Endodermal cell (in vitro differentiated cells): ENCODE measurements around the gene GNA12. TPM values are rescaled to one million over a fixed set of nuclear protein-coding genes. Genes with fewer than 3 reads are reported as not detected.

ENCODE experiments used
- DNase-seq: peaks from one replicate; pipeline ENCODE4 v3.0.0-alpha.2; 2017
- H3K27ac ChIP-seq: 2 replicates; pipeline ENCODE4 v1.5.1; 2013; ENCODE audit warnings: mild to moderate bottlenecking, low read depth, low read length, moderate library complexity
- H3K27me3 ChIP-seq: 2 replicates; pipeline ENCODE4 v1.6.1; 2013; ENCODE audit warnings: mild to moderate bottlenecking, low read length, moderate library complexity; ENCODE audit not compliant: insufficient read depth, control insufficient read depth, poor library complexity, severe bottlenecking
- H3K36me3 ChIP-seq: 2 replicates; pipeline ENCODE4 v1.7.0; 2013; ENCODE audit warnings: mild to moderate bottlenecking, low read length, moderate library complexity; ENCODE audit not compliant: control insufficient read depth, insufficient read depth
- H3K4me1 ChIP-seq: one replicate; pipeline ENCODE4 v1.7.0; 2013; ENCODE audit warnings: low read length; ENCODE audit not compliant: control insufficient read depth, insufficient read depth
- H3K4me3 ChIP-seq: 2 replicates; pipeline ENCODE4 v1.5.1; 2013; ENCODE audit warnings: mild to moderate bottlenecking, low read length, moderate library complexity
- H3K9ac ChIP-seq: 2 replicates; pipeline ENCODE4 v1.6.1; 2013; ENCODE audit warnings: mild to moderate bottlenecking, low read length, moderate library complexity; ENCODE audit not compliant: poor library complexity, severe bottlenecking; ENCODE audit errors: extremely low read depth
- H3K9me3 ChIP-seq: 2 replicates; pipeline ENCODE4 v1.6.1; 2013; ENCODE audit warnings: mild to moderate bottlenecking, low read length, moderate library complexity; ENCODE audit not compliant: control insufficient read depth
- H3K27ac Mint-ChIP-seq: 2 replicates; pipeline ENCODE4 v1.8.0; 2020; ENCODE audit warnings: mixed read lengths
- H3K27me3 Mint-ChIP-seq: 2 replicates; pipeline ENCODE4 v1.8.0; 2021; ENCODE audit warnings: mild to moderate bottlenecking, mixed read lengths; ENCODE audit not compliant: insufficient read depth
- H3K36me3 Mint-ChIP-seq: 2 replicates; pipeline ENCODE4 v1.8.0; 2020; ENCODE audit warnings: low read depth, mixed read lengths
- H3K4me1 Mint-ChIP-seq: 2 replicates; pipeline ENCODE4 v1.8.0; 2020; ENCODE audit warnings: mixed read lengths
- H3K4me3 Mint-ChIP-seq: 2 replicates; pipeline ENCODE4 v1.8.0; 2020; ENCODE audit warnings: mild to moderate bottlenecking, moderate library complexity, mixed read lengths
- H3K9me3 Mint-ChIP-seq: 2 replicates; pipeline ENCODE4 v1.8.0; 2020; ENCODE audit warnings: mild to moderate bottlenecking, mixed read lengths
- CTCF ChIP-seq: fragments of 200-600 bp; sonication (generic); conservative IDR thresholded peaks from 2 replicates; pipeline ENCODE4 v1.5.0; 2021; ENCODE audit warnings: antibody characterized with exemption, mild to moderate bottlenecking
- WGBS, 2 experiments: methylation state at CpG; one replicate each; pipeline versions ENCODE4 v1.1.5 to v1.1.7; 2013; ENCODE audit warnings: missing lambda C conversion rate in 2 of 2, mixed read lengths in 1 of 2; ENCODE audit not compliant: insufficient coverage in 1 of 2, insufficient read length in 1 of 2; 5-methylcytosine and 5-hydroxymethylcytosine counted together
- total RNA-seq, 2 donors: library from RNA; stranded (reverse); fragmentation: NEBNext Ultra II Directional in 1 of 2; extraction: Animal tissue kit (Norgen Biotek cat#: 25700) in 1 of 2; gene quantifications; 2 replicates in 1 of 2; 3 replicates in 1 of 2; pipeline ENCODE4 v1.2.1, GENCODE V29; 2021

The GNA12 gene
- total RNA-seq, 2 donors from 2014 or later: 55.0 to 64.7 TPM

- Mint-ChIP-seq H3K36me3 (peaks cover 41% of the 10 kb centered on the region), H3K9me3 (no peaks in the 10 kb centered on the region), H3K27me3 (no peaks in the 10 kb centered on the region), H3K4me1 (peaks cover 11% of the 10 kb centered on the region), H3K27ac (no peak overlapping the region), H3K4me3 (no peak overlapping the region)
- Histone ChIP-seq H3K9me3 (no peaks in the 10 kb centered on the region), H3K27ac (no peak overlapping the region), H3K27me3 (no peaks in the 10 kb centered on the region), H3K9ac (no peak overlapping the region), H3K4me3 (no peak overlapping the region), H3K4me1 (no peaks in the 10 kb centered on the region), H3K36me3 (peaks cover 46% of the 10 kb centered on the region)
- peak; percentile 5 for DNase-seq
- no peak for TF ChIP-seq CTCF
- WGBS, 2 experiments: 96 to 97% methylated on average over 8 to 17 of the region's 17 CpGs
These were observed 49.1 kb downstream of the GNA12 start for GRCh38 chr7:2794836-2795636.

DNA sequence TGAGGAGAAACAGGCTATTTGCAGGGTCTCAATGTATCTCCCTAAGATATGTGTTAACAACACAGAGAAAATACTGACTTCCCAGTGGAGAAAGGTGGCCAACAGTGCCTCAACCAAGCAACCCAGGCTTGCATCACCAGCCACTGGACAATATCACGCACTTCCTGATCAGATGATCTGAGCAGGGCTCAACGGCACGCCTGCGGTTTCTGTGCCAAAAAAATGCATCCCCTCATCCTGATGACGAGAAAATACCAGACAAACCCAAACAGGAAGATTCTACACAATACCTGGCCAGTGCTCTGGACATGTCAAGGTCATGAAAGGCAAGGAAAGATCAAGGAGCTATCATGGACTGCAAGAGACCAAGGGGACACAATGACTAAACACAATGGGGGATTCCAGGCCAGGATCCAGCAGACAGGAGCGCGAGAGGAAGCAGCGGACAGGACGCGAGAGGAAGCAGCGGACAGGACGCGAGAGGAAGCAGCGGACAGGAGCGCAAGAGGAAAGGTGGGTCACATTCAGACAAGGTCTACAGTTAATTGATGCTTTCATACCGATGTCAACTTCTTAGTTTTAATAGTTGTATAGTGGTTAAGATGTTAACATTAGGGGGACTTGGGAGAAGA is 51.1 kb downstream of the GNA12 start:
- H3K27ac ChIP-seq: no peak overlapping the region
- no peaks in the 10 kb centered on the region for H3K9me3 ChIP-seq
- no peak overlapping the region for H3K9ac ChIP-seq
- H3K27me3 Mint-ChIP-seq: no peaks in the 10 kb centered on the region
- TF ChIP-seq CTCF: no peak
- H3K36me3 ChIP-seq: peaks cover 55% of the 10 kb centered on the region
- no peaks in the 10 kb centered on the region for H3K27me3 ChIP-seq
- peaks cover 56% of the 10 kb centered on the region for H3K36me3 Mint-ChIP-seq
- H3K27ac Mint-ChIP-seq: no peak overlapping the region
- no peak overlapping the region for H3K4me3 Mint-ChIP-seq
- peaks cover 5% of the 10 kb centered on the region for H3K4me1 Mint-ChIP-seq
- H3K9me3 Mint-ChIP-seq: no peaks in the 10 kb centered on the region
- H3K4me3 ChIP-seq: no peak overlapping the region
- peak; percentile 19 for DNase-seq
- no peaks in the 10 kb centered on the region for H3K4me1 ChIP-seq
- 96 to 99% methylated on average over 13 to 16 of the region's 16 CpGs for WGBS, 2 experiments

DNA sequence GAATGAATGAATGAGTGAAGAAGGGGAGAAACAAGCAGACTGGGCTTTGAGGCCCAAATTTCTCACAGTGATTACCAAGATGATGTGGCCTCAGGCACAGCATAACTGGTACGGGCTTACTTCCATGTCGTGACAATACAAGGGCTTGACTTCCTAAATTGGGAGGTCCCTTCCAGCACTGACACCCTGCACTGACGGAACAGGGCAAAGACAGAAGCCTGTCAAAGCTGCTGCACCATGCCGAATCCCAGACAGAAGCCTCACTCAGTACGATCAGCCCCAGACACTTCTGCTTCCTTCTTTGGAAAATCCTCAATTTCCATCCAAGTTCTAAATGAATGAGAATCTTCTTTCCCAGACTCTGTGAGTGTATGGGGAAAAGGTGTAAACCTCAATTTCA is 51.9 kb downstream of the GNA12 start:
- Mint-ChIP-seq H3K4me3 (no peak overlapping the region), H3K4me1 (no peaks in the 10 kb centered on the region), H3K9me3 (no peaks in the 10 kb centered on the region), H3K27ac (no peak overlapping the region), H3K36me3 (peaks cover 62% of the 10 kb centered on the region), H3K27me3 (no peaks in the 10 kb centered on the region)
- H3K9me3 ChIP-seq: no peaks in the 10 kb centered on the region
- H3K4me1 ChIP-seq: no peaks in the 10 kb centered on the region
- DNase-seq: no peak
- H3K27me3 ChIP-seq: no peaks in the 10 kb centered on the region
- WGBS, 2 experiments: 92 to 98% methylated on average over 5 of the region's 5 CpGs
- H3K9ac ChIP-seq: no peak overlapping the region
- no peak for TF ChIP-seq CTCF
- peaks cover 60% of the 10 kb centered on the region for H3K36me3 ChIP-seq
- H3K27ac ChIP-seq: no peak overlapping the region
- no peak overlapping the region for H3K4me3 ChIP-seq
